LNCAP (cell line): Measurements from ENCODE around the gene EFCAB6.

ENCODE experiments used
- TF ChIP-seq, protein P1 (sequence below): fragments of 450-650 bp; IDR thresholded peaks from 2 replicates; pipeline ENCODE4 v1.5.1; 2017; ENCODE audit warnings: mild to moderate bottlenecking

EFCAB6 gene

GRCh38 chr22:43858156-43858895, 46.2 kb upstream of the EFCAB6 start:
- TF ChIP-seq, protein P1, sequence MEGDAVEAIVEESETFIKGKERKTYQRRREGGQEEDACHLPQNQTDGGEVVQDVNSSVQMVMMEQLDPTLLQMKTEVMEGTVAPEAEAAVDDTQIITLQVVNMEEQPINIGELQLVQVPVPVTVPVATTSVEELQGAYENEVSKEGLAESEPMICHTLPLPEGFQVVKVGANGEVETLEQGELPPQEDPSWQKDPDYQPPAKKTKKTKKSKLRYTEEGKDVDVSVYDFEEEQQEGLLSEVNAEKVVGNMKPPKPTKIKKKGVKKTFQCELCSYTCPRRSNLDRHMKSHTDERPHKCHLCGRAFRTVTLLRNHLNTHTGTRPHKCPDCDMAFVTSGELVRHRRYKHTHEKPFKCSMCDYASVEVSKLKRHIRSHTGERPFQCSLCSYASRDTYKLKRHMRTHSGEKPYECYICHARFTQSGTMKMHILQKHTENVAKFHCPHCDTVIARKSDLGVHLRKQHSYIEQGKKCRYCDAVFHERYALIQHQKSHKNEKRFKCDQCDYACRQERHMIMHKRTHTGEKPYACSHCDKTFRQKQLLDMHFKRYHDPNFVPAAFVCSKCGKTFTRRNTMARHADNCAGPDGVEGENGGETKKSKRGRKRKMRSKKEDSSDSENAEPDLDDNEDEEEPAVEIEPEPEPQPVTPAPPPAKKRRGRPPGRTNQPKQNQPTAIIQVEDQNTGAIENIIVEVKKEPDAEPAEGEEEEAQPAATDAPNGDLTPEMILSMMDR, result no peak

DNA sequence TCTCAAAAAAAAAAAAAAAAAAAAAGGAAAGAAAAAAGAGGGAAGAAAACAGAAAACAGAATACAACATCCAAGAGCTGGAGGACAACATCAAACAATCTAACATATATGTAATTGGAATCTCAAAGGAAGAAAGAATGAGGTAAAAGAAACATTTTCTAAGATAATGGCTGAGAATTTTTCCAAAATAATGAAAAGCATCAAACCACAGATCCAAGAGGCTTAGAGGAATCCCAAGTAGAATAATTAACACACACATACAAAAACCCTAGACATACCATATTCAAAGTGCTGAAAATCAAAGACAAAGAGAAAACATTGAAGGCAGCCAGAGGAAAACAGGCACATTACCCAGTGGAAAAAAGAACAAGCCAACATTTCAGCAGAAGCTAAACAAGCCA, 45.3 kb upstream of the EFCAB6 start:
- TF ChIP-seq, protein P1, result no peak

DNA sequence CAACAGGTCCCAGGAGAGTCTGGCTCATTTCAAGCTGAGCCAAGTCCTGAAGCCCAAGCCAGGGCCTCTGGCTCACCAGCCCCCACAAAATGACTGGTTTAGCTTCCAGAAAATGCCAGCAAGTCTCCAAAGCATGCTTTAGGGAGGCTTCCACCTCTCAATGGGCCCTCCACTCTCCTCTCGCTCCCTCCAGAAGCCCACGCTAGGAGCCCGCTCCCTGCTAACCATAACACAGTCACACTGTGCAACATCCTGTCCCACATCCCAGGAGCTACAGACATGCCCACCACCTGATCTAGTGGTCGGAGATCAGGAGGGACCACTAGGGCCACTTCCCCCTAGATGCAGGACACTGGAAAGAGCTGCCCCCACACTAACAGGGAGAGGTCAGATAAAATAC, 43.3 kb upstream of the EFCAB6 start:
- TF ChIP-seq, protein P1, result no peak

- TF ChIP-seq, protein P1, result no peak
Observed at GRCh38 chr22:43854786-43855271, 42.7 kb upstream of the EFCAB6 start.

GRCh38 chr22:43854121-43854785, 42.1 kb upstream of the EFCAB6 start:
- TF ChIP-seq, protein P1, result no peak

DNA sequence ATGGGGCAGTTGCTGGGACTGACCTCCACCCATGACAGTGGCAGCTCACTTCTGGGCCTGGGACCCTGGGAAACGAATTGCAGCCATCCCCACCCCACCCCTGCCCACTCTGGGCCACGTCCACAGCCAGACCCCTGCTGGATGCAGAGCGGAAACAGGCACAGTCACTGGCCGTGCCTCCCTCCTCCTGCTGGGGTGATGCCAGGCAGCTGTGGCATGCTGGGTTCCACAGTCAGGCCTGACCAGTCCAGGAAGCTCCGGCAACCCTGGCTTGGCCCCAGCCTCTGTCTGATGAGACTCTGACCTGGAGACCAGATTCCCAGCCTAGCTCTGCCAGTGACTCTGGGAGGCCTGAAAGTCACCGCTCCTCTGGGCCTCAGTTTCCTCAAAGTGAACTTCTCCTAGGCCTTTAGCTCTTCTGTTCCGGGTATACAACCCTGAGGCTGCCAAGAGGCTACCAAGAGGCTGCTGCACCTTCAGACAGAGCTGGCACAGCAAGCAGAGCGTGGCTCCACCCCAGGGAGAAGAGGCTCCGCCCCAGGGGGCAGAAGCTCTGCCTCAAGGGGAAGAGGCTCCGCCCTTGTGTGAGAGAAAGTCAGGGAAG, 41.3 kb upstream of the EFCAB6 start:
- TF ChIP-seq, protein P1, result no peak

DNA sequence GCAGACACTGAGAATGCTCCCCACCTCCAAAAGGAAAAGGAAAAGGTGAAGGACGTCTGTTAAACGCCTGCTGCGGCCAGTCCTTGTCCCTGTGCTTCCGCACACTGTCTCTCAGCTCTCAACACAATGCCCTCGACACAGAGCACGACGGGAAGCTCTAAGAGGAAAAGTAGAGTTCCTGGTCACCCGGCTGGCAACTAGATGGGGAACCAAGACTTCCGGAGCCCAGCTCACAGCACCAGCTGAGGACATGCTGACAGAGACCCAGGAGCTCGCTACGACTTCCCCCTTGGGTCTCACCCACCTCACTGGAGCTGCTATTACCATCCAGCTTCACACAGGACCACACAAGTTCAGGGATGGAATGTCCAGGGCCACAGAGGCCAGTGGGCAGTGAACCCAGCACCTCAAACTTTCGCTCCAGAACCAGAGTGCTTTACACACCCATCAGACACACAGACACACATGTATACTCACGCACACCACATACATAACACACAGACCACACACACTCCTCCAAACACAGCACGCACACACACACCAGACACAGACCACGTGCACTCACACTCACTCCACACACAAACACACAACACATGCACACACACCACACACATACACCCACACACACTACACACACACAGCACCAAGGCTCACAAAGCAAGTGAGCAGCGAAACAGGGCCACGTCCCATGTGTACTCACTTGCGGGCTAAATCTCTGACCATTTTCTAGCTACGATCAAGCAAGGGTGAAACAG, 40.6 kb upstream of the EFCAB6 start:
- TF ChIP-seq, protein P1, result no peak
